Tongue (tissue), 2 donors: Measurements from ENCODE around the gene GRAMD2A. TPM values are rescaled to one million over a fixed set of nuclear protein-coding genes. Genes with fewer than 3 reads are reported as not detected.
A peak's percentile ranks its signal among the peaks of the same experiment; 100 is the strongest.

ENCODE experiments used
- DNase-seq: peaks from one replicate; pipeline ENCODE4 v3.0.0-alpha.2; 2015
- total RNA-seq: library from RNA; depleted of rRNA; stranded (reverse); fragments of >200 nt; gene quantifications from one replicate; pipeline ENCODE4 v1.2.3, GENCODE V29; 2014

Gene GRAMD2A
- total RNA-seq, 1 donor from 2014 or later: 0.51 TPM

GRCh38 chr15:72167445-72167844 is 30.1 kb downstream of the GRAMD2A start:
- no peak for DNase-seq

GRCh38 chr15:72166716-72167417 is 30.7 kb downstream of the GRAMD2A start:
- no peak for DNase-seq

DNA sequence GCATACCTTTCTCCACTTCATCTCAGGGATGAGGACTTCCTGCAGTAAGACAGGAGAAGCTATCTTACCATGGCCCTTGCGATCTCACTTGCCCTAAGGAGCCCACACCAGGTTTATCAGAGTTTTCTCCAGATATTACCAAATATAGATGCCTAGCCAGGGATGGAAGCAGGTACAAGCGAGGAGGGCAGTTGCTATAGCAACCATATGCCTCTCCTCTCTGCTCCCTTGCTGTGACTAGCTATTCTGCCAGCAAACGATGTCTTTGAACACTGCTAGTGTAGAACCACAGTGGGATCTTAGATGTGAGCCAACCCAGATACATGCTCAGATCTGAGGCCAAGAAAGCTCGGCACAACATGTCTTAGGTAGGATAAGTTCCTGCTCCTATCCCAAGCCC is 33.9 kb downstream of the GRAMD2A start:
- no peak for DNase-seq

DNA sequence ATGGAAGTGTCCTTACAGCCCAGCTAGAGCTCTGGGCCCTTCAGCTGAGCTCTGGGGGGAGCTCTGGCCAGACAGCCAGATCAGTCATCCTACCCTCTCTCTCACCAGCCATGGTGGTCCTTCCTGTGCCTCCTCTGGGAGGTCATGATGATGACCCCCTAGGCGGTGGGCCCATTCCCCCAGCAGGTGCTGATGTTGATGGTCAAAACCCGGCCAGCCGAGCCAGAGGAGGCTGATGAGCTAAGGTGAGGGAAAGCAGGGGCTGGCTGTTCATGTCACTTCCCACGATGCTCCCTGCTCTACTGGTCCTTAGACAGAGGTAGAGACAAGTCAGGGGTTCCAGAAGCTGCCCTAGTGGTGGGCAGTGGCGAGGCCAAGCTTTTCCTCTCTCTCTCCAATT is 35.0 kb downstream of the GRAMD2A start:
- DNase-seq: no peak

- DNase-seq: no peak
These were observed 36.0 kb downstream of the GRAMD2A start for GRCh38 chr15:72161361-72162132.

DNA sequence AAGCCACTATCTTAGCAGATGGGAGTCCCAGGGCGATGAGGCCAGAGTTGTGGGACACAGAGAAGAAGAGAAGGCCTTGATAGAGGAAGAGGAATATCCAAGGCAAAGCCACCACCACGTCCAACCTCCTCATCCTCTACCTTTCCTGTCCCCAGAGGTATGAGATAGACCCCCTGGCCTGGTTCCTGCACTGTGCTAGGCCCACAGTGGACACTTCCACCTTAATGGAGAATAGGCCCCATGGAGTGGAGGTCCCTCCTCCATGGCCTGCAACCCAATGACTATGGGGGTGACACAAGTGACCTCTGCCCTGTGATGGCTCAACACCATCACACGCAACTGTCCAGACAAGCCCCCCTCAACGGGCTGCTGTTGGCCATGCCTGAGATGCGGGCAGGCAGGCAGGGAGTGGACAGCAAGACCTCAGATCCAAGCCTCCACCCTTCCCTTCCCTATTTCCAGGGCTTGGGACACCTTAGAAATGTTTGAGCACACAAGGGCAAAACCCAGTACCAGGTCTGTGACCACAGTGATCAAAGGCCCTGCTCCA is 36.8 kb downstream of the GRAMD2A start:
- no peak for DNase-seq

- no peak for DNase-seq
These were observed 40.7 kb downstream of the GRAMD2A start for GRCh38 chr15:72156928-72157327.

GRCh38 chr15:72155635-72156616 is 41.7 kb downstream of the GRAMD2A start:
- peak; percentile 97 for DNase-seq

DNA sequence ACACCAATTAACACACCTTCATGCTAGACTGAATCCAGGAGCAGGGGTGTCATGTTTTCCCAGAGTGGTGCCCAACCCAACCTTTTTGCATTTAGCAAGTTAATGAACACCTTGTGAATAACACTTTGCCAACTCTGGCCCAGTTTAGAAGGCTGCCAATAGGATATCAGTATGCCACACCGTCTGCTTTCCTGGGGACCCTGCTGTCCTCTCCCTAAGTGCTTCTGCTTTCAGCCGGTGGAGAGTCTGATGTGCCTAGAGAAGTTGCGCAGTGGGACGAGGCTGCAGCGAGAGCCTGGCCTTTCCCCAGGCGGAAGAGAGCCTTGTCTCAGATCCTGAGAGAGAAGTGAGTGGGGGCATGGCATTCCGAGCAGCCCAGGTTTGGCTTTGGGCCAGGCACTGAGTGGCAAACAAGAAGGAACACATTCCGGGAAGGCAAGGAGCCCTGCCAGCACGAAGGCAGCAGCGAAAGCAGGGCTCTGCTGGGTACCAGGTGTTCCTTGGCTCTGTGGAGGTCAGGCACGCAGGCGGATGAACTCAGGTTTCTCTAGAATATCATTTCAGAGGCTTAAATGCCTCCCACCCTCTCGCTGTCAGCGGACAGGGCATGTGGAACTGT is 42.5 kb downstream of the GRAMD2A start:
- peak; percentile 92 for DNase-seq

DNA sequence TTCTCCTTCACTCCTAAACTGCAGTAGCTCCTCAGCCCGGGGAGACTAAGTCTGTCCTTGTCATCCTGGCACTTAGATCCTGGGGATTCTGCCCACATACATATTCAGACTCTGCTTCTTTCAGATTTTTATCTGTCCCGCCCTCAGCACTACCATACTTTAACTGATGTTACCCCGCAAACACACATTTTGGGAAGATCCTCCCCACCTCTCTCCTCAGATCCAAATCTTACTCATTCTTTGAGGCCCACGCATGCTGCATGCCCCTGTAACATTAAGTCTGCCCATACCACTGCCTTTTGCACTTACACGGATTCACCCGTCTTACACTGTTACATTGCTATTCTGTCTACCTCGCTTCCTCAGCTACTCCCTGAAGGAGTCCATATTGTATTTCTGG is 43.3 kb downstream of the GRAMD2A start:
- DNase-seq: no peak

DNA sequence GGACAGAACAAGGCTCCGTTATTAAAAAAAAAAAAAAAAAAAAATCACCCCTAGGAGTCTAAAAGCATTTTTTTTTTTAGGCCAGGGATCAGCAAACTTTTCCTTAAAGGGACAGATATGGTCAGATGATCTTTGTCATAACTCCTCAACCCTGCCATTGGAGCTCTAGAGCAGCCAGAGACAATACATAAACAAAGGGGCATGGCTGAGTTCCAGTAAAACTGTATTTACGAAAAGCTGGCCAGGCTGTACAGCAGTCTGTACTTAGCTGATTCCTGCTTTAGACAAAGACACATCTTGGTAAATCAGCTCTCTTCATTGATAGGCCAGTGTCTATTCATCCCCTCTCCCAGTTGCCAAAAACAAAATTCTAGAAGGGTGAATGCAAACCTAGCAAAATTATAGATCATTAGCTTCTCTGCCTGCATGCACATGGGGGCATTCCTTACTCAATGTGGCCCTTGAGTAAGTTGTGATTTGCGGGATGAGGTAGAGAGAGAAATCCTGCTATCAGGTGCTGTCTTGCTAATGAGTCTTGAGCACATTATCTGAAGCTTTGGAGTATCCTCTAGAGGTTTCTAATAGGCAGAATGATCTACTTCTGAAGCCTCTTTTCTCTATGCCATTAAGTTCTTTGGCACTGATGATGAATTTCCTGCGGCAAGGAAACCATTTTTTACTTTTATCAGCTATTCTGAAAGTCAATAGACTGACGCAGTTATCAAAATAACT is 44.2 kb downstream of the GRAMD2A start:
- DNase-seq: peak; percentile 29

DNA sequence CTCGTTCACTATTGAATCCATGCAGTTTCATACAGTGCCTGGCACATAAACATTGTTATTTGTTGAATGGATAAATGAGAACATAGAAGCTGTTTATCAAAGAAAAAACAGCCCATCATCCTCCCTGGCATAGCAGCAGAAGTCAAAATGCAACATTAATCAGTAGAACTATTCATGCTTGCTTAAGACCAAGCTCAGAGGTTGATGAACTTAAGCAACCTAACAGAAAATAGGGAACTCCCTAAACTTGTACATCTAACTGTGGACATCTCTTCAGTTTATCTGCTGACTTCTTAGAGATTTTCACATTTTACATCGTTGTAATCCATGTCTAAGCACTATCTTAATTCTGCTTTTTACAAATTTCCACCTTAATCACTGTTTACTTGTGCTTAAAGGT is 50.2 kb downstream of the GRAMD2A start:
- no peak for DNase-seq

DNA sequence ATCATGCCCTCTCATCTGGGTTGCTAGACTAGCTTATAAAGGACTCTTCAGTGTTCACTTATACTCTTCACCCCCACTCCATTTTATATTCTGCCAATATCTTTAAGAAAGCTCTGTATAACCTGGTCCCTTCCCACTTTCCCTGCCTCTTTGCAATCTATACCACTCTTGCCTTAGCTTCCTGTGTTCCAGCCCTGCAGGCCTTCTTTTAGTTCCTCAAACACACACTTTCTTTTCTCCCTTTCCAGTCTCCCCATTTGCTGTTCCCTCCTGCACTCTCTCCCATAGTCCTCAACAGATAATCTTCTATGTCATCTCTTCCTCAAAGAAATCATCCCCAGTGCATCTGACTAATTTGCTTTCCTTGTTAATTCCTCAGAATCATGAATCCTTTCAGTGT is 50.7 kb downstream of the GRAMD2A start:
- no peak for DNase-seq

- DNase-seq: peak; percentile 31
These were observed 51.4 kb downstream of the GRAMD2A start for GRCh38 chr15:72146221-72146620.

DNA sequence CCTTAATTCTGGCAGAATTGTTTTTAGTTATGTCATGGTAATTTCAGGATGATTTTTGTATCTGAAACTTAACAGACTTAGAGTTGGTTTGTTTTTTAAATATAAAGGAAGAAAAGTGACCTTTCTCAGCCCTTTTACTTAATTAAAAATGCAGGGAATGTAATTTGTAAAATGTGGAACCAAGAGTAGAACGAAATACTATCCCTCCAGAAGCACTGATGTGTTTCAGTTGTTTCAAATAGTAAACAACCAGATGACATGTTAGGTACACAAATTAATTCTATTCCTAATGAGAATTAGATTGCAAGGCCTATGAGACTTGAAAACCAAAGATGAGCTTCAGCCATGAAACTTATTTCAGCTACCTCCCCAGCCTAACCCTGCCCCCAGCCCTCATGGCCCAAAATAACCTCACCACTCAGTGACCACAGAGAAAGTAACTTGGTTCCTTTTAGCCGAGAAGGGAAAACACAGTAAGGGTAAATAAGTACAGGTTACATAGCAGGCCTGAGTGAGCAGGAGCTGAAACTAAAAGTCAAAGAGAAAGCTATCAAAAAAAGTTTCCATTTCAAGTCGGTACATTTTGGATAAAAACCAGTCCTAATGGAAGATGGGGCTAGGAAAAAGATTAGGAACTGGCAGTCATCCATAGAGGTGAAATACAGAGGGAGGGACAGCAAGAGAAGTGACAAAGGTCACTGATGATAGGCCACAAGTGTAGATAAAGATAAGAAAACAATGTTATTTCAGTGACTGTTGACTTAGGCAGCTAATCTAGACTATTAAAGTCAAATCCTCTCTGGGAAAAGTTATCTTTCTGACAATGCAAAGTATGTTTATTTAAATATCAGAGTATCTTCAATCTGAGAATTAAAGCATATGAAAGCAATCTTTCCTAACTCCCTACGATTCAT is 56.2 kb downstream of the GRAMD2A start:
- no peak for DNase-seq

DNA sequence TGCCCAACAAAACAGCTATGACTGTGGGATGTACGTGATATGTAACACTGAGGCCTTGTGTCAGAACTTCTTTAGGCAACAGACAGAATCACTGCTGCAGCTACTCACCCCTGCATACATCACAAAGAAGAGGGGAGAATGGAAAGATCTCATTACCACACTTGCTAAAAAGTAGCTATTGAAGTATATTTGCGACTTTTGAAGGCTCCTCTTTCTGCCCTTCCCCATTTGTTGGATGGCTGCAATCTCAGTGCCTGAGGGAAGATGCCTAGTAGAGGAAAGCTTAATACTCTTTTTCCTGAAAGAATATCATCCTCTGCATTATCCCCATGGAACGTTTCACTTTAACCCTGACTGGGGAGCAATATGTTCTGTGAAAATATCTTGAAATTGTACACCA is 57.5 kb downstream of the GRAMD2A start:
- DNase-seq: no peak

GRCh38 chr15:72139667-72140066 is 57.9 kb downstream of the GRAMD2A start:
- DNase-seq: no peak

DNA sequence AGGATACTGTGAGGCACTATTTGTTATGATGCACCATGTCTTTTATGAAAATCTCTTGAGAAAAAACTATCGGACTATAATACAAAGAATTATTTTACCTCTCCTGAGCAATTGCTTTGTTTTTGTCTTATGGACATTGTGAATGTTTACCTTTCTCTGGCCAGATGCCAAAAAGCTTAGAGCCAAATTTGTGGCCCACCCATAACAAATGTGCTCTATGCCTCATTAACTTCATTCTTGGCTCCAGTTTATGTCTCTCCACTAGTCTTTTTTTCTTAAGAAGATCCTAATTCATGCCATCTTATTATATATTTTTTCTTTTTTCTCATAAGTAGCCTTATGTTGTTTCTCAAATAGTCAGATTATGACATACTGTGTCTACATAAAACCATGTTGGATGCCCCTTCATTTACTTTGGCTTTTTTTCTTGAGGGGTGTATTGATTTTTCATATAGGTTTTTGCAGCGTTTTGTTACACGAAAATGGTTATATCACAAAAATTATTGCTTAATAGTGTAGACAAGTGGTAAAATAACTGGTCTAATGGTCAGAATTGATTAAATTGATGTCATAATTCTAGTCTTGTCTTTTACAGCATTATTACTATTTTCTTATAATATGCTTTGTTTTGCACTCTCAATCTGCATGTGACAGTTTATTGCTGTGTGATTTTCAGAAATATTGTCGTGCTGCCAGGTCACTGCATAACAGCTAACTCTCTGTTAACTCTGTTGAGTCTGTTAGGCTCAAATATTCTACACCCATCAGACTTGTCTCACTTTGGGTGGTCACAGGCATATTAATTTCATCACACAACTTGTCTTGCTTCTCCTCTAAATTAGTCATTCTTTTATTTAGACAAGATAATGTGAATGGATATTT is 61.2 kb downstream of the GRAMD2A start:
- DNase-seq: peak; percentile 57

GRCh38 chr15:72135719-72136118 is 61.9 kb downstream of the GRAMD2A start:
- DNase-seq: peak; percentile 25
